ENCODE data around the gene WNK4.

Gene WNK4

DNA sequence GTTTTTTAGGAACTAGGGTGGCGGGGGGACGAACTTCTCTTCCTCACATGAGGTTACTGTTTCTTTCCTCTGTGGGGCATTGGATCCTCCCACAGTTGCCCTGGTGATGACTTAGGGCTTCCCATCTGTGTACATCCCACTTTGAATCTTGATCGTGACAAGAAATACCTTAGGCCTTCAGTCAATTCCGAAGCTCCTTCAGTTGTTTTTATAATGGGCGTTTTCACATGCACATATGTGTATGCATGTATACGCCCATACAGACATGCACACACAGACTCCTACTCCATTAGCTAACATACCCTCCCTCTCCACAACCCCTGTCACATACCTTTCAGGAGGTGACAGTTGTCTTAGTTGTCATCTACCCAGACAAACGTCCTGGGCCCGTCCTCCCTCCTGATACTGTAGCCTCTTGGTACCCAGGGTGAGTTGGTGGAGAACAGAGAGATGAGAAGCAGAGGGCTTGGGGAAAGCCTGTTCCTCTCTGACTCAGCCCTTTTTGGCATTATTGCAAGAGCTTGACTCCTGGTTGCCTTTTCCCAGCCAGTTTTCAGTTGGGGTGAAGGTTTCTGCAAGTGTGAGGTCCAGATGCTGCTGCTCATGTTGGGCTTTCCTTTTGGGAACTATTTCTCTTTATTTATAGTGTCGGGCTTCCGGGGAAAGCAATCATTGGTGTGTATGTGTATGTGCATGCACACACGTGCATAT lies 61.7 kb downstream of the WNK4 start:
- no peak for DNase-seq (ENCODE audit: low spot score)

GRCh38 chr17:42843358-42843934 lies 63.0 kb downstream of the WNK4 start:
- no peak for DNase-seq (ENCODE audit: low spot score)

DNA sequence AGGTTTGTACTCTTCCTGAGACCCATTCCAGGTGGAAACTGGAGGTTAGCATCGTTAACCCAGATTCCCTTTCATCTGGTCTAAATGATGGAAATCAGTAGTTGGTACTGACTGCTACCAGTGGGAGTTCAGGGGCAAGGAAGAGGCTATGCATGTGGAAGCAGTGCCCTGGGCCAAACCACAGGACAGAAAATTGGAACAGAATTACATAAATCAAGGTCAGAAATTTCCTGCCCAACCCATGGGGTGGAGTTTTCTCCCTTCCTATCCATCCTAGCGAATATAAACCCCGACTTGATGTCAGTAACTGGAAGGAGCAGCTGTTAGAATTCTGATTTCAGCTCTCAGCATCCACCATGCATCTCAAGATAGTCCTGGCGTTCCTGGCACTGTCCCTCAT lies 63.9 kb downstream of the WNK4 start, which contains the start of gene AOC2:
Gene AOC2 (plus strand): TSS at position 310 of the 400 bp plus-strand sequence. CDS start 47 bp downstream, at position 357.
- no peak for DNase-seq (ENCODE audit: low spot score)

- no peak for DNase-seq (ENCODE audit: low spot score)
Measured at GRCh38 chr17:42844761-42845555, 64.5 kb downstream of the WNK4 start.

GRCh38 chr17:42845556-42845917 lies 65.1 kb downstream of the WNK4 start:
- no peak for DNase-seq (ENCODE audit: low spot score)

GRCh38 chr17:42845918-42846593 lies 65.6 kb downstream of the WNK4 start:
- no peak for DNase-seq (ENCODE audit: low spot score)

Data from left forelimb (tissue), 1 donor.